GM21723 (cell line): Measurements from ENCODE around the gene ARID1B.

Experiments used
- ATAC-seq: cut with Tn5 transposase; IDR thresholded peaks from one replicate; pipeline ENCODE4 v1.9.1; 2021; ENCODE audit warnings: mild to moderate bottlenecking, moderate library complexity; ENCODE audit not compliant: unreplicated experiment

Gene ARID1B

DNA sequence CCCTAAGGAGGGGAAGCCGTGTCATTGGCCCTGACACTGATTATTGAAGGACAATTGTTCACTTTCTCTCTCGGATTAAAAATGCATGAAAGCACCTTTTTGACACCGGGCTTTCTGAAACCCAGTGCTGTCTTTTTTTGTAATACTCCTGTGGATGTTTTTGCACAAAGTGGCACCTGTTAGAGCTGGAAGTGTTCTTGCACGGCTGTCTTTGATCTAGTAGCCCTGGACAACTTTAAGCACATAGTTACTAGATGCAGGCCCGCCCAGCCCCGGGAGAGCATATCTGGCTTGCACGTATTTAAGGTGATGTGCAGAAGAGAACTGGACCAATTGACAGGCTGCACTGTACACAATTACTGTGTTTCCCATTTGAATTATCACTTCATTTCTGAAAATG is 72.6 kb downstream of the ARID1B start:
- no peak for ATAC-seq

GRCh38 chr6:156850353-156850752 is 73.2 kb downstream of the ARID1B start:
- no peak for ATAC-seq

DNA sequence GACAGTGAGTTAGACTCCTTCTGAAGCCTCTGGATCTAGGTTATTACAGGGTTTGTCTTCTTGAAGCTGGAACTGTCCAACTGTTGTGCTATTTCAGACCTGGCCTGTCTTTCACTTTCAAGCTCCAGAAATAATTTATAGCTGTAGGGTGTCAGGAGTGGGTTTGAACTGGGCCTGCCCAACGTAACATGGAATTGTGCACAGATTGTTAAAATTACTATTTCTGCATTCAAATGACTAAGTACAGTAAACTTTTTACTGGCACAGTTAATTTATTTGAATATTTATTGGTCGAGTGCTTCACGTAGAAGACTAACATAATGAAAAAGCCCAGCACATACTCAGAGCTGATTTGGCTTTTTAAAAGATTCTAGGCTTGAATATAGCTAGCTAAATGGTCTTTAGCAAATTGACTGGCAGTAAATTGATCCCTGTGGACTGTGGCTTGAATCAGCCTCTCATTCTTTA is 74.3 kb downstream of the ARID1B start:
- peak; percentile 45 for ATAC-seq

DNA sequence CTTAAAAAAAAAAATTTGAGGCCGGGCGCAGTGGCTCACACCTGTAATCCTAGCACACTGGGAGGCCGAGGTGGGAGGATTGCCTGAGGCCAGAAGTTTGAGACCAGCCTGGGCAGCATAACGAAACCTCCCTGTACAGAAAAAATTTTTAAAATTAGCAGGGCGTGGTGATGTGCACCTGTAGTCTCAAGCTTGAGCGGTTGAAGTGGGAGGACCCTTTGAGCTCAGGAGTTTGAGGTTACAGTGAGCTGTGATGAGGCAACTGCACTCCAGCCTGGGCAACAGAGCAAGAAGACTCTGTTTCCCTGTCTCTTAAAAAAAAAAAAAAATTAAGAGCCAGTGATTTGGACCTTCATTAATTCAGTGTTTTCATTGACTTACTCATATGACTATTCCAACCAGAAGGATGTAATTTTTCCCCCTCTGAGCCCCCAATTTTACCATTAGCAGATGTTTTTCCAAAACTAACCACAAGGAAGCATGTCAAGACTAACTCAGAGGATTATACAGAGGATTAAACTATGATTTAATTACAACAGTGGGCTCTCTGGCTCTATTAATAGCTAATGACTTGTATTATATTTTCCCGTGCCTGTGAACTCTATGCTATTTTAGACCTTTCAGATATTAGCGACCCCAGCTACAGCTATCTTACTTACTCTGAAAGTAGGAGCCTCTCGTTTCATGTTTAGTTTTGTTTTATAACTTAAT is 75.1 kb downstream of the ARID1B start:
- peak; percentile 63 for ATAC-seq

DNA sequence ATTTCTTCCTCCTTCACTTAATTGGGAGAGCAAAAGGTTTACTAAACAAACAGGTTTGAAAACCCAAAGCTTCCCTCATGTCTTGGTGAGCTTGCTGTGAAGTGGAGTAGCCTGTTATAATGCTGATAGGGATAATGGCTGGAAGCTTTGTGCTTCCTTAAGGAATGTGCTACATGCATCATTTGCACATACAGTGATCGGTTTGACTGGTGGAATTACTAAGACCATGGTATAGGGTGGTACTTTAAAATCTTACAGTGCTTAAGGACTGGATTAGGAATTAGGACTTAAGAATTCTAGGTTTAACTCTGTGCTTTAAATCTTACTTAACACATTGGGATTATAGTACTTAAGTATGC is 75.7 kb downstream of the ARID1B start:
- no peak for ATAC-seq

DNA sequence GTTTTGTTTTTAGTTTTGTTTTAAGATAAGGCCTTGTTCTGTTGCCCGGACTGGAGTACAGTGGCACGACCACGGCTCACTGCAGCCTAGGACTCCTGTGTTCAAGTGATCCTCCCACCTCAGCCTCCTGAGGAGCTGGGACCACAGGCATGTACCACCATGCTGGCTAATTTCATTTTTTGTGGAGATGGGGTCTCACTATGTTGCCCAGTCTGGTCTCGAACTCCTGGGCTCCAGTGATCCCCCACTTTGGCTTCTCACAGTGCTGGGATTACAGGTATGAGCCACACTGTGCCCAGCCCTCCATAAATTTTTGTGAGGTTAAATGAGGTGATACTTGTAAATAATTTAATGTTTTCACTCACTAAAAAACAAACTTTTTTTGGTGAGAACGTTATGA is 76.6 kb downstream of the ARID1B start:
- ATAC-seq = no peak

GRCh38 chr6:156854466-156855161 is 77.4 kb downstream of the ARID1B start:
- ATAC-seq = no peak

DNA sequence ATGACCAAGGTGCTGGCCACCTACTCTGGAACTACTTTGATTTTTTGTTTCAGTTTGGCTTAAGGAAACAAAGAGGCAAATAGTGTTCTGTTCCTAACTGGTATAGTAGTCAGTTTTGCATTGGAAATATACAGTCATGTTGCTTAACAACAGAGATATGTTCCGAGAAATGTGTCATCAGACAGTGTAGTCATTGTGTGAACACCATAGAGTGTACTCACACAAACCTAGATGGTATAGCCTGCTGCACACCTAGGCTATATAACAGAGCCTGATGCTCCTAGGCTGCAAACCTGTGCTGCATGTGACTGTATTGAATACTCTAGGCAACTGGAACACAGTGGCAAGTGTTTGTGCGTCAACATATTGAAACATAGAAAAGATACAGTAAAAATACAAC is 80.4 kb downstream of the ARID1B start:
- no peak for ATAC-seq

DNA sequence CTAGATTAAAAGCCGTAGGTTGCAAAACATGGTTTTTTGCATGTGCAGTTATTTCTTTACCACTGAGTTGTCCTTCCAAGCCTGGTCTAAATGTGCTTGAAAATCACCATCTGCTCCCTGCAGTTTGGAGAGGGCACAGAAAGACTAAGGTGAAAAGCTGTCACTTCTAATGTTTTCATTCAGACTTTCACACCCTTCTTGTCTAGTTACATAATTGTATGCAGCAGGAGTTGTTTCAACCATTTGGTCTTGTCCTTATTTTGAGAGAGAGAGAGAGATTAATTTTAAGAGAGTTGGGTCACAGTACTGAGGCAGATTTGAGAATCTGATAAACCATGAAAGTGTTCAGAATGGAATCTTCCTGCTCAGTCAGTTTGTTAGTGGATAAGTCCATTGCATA is 82.5 kb downstream of the ARID1B start:
- no peak for ATAC-seq

DNA sequence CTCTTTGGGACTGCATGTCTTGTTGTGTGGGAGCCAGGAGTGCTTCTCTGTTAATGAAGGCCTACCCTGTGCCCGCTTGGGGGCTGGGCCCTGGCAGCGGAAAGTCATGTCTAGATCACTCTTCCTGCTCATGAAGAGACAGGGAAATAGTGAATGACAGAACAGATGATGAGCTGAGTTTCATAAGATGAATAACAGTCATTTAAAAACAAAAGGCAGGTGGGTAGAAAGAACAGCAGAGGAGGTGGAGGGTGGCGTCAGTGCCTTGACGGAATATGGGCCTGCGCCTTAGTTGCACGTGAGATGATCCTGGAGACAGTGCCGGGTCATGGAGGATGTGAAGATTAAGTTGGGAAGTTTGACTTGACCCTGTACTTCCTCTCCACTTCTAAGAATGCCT is 85.5 kb downstream of the ARID1B start:
- ATAC-seq = no peak

- ATAC-seq = no peak
Observed at GRCh38 chr6:156863504-156863903, 86.3 kb downstream of the ARID1B start.

DNA sequence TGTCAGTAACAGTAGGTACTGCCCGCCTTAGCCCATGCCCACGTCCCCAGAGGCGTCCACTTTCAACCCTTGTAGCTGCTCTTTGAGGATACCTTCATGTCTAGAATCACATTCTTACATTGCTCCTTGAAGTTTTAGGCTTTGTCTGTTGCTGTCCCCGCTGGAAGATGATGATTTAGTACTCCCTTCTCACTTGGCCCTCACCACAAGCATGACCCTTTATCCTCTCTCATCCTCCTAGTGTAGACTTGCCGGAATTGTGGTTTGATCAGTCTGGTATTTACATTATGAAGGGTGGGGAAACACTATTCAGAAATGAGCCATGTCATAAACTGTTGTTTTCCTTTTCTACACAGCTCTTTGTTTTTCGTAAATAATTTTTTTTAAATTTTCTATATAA is 87.4 kb downstream of the ARID1B start:
- no peak for ATAC-seq

DNA sequence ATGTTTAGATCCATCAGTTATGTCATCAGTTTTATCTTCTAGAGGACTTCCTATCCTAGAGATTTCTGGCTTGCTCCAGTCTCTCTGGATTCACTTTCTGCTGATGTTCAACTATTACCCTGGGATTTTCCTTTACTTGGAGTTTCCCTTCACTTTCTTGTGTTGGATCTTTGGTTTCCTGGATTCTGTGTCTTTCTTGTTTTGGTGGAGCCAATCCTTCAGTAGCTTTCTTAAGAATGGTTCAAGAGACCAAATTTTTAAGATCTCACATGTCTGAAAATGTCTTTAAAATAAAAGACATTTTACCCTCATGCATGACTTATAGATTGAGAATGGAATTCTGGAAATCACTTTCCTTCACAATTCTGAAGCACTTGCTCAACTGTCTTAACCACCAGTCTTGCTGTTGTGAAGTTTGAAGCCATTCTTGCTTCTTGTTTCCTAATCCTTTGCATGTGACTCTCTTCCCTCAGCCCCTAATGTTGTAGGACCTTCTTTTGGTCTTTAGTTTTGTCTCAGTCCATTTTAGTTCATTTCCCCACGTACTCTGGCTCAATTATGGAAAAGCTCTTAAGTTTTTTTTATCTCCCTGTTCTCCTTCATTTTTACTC is 87.9 kb downstream of the ARID1B start:
- ATAC-seq = no peak

- no peak for ATAC-seq
Observed at GRCh38 chr6:156866220-156867015, 89.2 kb downstream of the ARID1B start.

GRCh38 chr6:156867121-156867520 is 89.9 kb downstream of the ARID1B start:
- ATAC-seq = no peak

DNA sequence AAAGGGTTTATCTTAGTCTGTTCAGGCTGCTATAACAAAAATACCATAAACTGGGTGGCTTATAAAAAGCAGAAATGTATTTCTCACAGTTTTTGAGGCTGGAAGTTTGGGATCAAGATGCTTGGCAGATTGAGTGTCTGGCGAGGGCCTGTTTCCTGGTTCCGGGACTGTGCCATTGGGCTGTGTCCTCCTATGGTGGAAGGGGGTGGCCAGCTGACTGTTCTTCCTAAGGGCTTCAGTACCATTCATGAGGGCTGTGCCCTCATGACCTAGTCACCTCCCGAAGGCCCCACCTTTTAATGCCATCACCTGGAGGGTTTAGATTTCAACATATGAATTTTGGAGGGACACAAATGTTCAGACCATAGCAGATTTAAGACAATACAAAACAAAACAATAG is 91.2 kb downstream of the ARID1B start:
- no peak for ATAC-seq

- no peak for ATAC-seq
Observed at GRCh38 chr6:156869980-156870398, 92.8 kb downstream of the ARID1B start.

DNA sequence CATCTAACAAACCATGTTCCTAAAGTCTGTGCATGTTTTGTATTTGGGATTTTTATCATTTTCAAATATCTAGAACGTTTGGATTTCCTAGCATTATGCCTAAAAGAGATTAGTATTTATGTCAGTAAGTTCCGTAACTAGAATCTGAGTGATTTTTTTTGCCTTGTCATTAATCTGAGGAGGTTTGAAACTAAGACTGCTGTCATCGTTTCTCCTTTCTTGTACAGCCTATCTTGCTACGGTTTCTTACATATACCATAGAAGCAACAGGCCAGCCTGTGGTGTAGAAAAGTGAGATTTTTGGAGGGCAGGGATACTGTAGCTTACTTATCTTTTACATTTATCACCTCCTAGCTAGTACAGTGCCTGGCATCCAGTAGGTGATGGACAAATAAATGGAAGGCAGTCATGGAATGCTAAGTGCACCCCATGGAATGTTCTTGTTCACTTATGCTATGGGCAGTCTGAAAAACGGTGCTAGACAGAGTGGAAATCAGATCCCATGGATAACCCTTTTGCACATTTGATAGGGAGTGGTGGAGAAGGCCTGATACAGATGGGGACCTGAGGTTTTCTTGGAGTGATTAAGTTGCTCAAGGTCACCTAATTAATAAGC is 93.9 kb downstream of the ARID1B start:
- ATAC-seq = no peak

DNA sequence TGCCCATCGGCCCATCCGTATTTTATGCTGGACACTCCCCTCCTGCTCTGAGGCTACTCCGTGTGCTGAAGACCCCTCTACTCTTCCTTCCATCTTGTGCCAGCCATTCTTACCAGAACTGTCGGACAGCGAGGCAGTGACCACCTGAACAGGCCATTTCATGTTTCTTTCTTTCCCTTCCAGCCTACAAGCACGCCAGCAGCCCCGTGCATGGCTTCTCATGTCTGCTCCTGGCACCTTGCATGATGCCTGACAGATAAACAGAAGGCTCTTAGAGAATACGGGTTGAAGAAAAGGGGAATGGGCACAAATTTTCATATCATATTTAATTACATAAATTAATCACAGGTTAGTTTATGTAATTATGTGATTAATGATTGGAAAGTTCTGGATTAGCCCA is 95.7 kb downstream of the ARID1B start:
- ATAC-seq = no peak

DNA sequence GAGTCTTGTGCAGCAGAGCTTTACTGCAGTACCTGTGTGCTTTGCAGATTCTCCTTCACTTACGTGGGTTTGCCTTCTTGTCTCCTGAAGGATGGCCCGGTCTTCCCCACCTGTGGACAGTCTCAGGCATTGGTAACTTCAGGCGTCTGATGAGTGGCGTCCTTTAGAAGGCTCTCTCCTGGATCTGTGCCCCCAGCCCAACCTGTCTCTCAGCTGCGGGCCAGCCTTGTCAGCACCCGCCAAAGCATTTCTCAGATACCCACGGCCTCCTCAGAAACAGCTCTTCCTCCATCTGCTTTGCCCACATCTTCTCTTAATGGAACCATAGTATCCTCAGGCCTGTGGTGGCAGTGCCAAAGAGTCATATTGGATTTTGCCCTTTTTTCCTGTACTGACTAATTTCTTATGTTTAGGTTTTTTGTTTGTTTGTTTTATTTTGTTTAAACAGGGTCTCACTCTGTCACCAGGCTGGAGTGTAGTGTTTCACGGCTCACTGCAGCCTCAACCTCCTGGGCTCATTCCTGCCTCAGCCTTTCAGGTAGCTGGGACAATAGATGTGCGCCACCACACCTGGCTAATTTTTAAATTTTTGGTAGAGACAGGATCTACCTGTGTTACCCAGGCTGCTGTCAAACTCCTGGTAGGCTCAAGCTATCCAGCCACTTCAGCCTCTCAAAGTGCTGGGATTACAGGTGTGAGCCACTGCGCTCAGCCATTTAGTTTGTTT is 96.6 kb downstream of the ARID1B start:
- no peak for ATAC-seq
